Measurements from ENCODE around the gene GNG2. TPM values are rescaled to one million over a fixed set of nuclear protein-coding genes. Genes with fewer than 3 reads are reported as not detected.

GNG2 gene
- total RNA-seq, 1 donor from 2014 or later: 24.4 TPM

GRCh38 chr14:51921026-51921425 is 60.6 kb downstream of the GNG2 start:
- DNase-seq (no peak), ATAC-seq (no peak)
- no peak overlapping the region for H3K4me3 ChIP-seq
- no peak overlapping the region for H3K27ac ChIP-seq
- H3K9me3 ChIP-seq: no peaks in the 10 kb centered on the region
- no peaks in the 10 kb centered on the region for H3K4me1 ChIP-seq
- intact Hi-C loops (cut with DNase I): no loop called here
- no peaks in the 10 kb centered on the region for H3K36me3 ChIP-seq
- TF ChIP-seq CTCF (IDR thresholded peaks at IDR 0.05): no peak
- no peaks in the 10 kb centered on the region for H3K27me3 ChIP-seq

DNA sequence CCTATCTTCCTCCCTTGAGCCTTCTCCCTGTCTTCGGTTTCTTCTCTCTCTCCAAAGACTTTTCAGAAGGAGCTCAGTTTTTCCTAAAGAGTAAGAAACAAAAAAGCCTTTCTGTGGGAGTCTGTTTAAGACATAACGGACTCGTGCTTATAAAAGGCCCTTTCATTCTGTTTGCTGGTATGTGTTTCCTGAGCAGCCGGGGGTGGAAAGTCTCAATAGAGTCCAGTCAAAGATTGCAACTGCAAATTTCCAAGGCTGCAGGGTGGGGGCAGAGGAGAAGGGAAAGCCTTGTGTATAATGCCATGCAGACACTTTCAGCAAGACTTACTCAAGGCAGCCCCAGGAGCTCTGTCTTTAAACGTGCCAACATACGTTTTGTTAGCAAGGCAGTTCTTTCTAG is 62.2 kb downstream of the GNG2 start:
- H3K4me1 ChIP-seq: no peaks in the 10 kb centered on the region
- no peaks in the 10 kb centered on the region for H3K9me3 ChIP-seq
- intact Hi-C loops (cut with DNase I): no loop called here
- H3K27me3 ChIP-seq: no peaks in the 10 kb centered on the region
- DNase-seq (no peak), ATAC-seq (no peak)
- TF ChIP-seq CTCF (IDR thresholded peaks at IDR 0.05): no peak
- no peak overlapping the region for H3K27ac ChIP-seq
- H3K4me3 ChIP-seq: no peak overlapping the region
- H3K36me3 ChIP-seq: no peaks in the 10 kb centered on the region

DNA sequence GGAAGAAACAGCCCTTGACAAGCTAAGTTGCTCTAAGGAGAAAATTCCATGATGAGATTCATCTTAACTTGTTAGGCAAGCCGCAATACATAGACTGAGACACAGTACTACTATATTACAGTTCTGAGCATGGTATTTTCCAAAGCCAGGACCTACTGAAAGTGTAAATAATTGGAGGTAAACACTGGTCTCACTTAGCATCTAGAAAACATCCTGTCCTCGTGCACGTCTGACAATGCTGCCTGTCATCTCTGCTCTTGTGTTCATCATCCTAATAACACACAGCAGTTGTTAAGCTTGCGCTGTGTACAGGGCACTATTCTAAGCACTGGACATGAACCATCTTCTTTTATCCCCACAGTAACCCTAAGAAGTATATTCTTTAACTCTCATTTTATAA is 64.2 kb downstream of the GNG2 start:
- no peak for TF ChIP-seq CTCF (IDR thresholded peaks at IDR 0.05)

GRCh38 chr14:51925980-51926379 is 65.6 kb downstream of the GNG2 start:
- H3K27me3 ChIP-seq: no peaks in the 10 kb centered on the region
- H3K27ac ChIP-seq: no peak overlapping the region
- no peaks in the 10 kb centered on the region for H3K9me3 ChIP-seq
- no peaks in the 10 kb centered on the region for H3K4me1 ChIP-seq
- intact Hi-C loops (cut with DNase I): no loop called here
- DNase-seq (no peak), ATAC-seq (no peak)
- no peak overlapping the region for H3K4me3 ChIP-seq
- no peak for TF ChIP-seq CTCF (IDR thresholded peaks at IDR 0.05)
- H3K36me3 ChIP-seq: no peaks in the 10 kb centered on the region

More for the DNA sequence above, 64.2 kb downstream of the GNG2 start:
- Histone ChIP-seq H3K4me1 (no peaks in the 10 kb centered on the region), H3K27me3 (no peaks in the 10 kb centered on the region), H3K4me3 (no peak overlapping the region), H3K9me3 (no peaks in the 10 kb centered on the region), H3K27ac (no peak overlapping the region), H3K36me3 (no peaks in the 10 kb centered on the region)
- no peak for DNase-seq
- intact Hi-C loops (cut with DNase I): no loop called here
- no peak for ATAC-seq

- Histone ChIP-seq H3K27me3 (no peaks in the 10 kb centered on the region), H3K27ac (no peak overlapping the region), H3K36me3 (no peaks in the 10 kb centered on the region), H3K4me1 (no peaks in the 10 kb centered on the region), H3K4me3 (no peak overlapping the region), H3K9me3 (no peaks in the 10 kb centered on the region)
- DNase-seq (no peak), ATAC-seq (no peak)
- no peak for TF ChIP-seq CTCF (IDR thresholded peaks at IDR 0.05)
- intact Hi-C loops (cut with DNase I): no loop called here
Observed at GRCh38 chr14:51926449-51926848, 66.0 kb downstream of the GNG2 start.

- TF ChIP-seq CTCF (IDR thresholded peaks at IDR 0.05): no peak
- H3K27ac ChIP-seq: no peak overlapping the region
- intact Hi-C loops (cut with DNase I): no loop called here
- H3K9me3 ChIP-seq: no peaks in the 10 kb centered on the region
- no peak overlapping the region for H3K4me3 ChIP-seq
- ATAC-seq (no peak), DNase-seq (no peak)
- no peaks in the 10 kb centered on the region for H3K36me3 ChIP-seq
- H3K27me3 ChIP-seq: no peaks in the 10 kb centered on the region
- no peaks in the 10 kb centered on the region for H3K4me1 ChIP-seq
Observed at GRCh38 chr14:51928568-51928967, 68.2 kb downstream of the GNG2 start.

All from upper lobe of right lung (tissue), 1 donor.